ENCODE measurements around the gene GPR4. TPM values are rescaled to one million over a fixed set of nuclear protein-coding genes. Genes with fewer than 3 reads are reported as not detected.

The GPR4 gene
- total RNA-seq, 1 experiment from 2014 or later: 0.23 TPM

DNA sequence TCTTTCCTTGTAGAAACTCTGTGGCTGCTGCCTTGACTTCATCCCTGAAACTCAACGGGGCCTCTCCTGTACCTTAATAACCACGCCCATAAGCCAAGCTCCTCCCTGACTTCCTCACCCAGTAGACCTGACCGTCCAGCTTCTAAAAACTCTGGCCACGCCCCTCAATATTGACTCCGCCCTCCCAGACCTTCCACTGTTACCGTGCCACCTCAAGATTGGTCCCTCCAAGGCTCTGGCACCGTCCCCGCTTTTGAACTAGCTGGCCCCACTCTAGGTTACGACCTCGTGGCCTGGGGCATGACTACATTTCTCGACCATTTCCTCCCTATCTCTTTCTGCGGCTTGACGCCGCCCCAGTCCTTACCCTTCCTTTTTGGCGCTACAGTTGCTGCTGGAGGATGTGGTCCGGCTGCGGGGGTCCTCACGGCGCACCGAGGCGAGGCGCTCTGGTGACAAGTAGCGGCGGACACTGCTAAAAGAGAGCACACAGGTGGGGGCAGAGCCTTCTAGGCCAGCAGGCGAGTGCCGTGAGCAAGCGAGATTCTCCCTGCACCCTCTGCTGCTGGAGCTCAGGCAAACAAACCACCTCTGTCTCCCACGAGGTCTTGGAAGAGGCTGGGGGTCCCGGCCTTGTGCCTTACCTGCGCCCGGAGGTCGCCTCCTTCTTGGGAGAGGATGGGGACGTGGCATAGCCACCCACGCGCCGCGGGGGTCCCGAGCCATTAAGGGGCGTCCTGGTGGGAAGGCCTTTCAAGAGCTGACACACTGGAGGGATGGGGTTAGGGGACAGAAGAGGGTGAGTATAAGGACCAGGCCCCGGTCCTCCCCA lies 39.5 kb upstream of the GPR4 start:
- DNase-seq (ENCODE audit: low read depth, low spot score) (peak; percentile 91), ATAC-seq (peak; percentile 59)
- Histone ChIP-seq H3K27ac (ENCODE audit: low read length) (peak overlapping the region; percentile 77), H3K4me1 (ENCODE audit: control insufficient read depth, insufficient read depth, low read length) (peaks cover 14% of the 10 kb centered on the region; the same call in 1 of the 2 replicates), H3K36me3 (ENCODE audit: control insufficient read depth, insufficient read depth, low read length) (no peaks in the 10 kb centered on the region), H3K4me3 (ENCODE audit: low read depth in 2 of 2, low read length in 2 of 2) (peak overlapping the region; percentile 52 to 69), H3K9me3 (ENCODE audit: control insufficient read depth, insufficient read depth, low read depth, low read length) (no peaks in the 10 kb centered on the region), H3K27me3 (ENCODE audit: control insufficient read depth, insufficient read depth, low read length) (no peaks in the 10 kb centered on the region)
- in situ Hi-C loops (cut with HindIII; ENCODE audit: low pct_unique_long_range_greater_than_20kb, low sequenced_read_pairs) (no loop called here), intact Hi-C loops (cut with micrococcal nuclease; ENCODE audit: unreplicated experiment) (no loop called here)
- TF ChIP-seq POLR2AphosphoS5 (IDR thresholded peaks at IDR 0.05; ENCODE audit: low read depth, low read length) (no peak), TCF7L2 (IDR thresholded peaks at IDR 0.05; ENCODE audit: low read depth, low read length) (0 out of 2 replicates have a peak, but pooled peaks have one; percentile 42), SIN3A (IDR thresholded peaks at IDR 0.05; ENCODE audit: borderline replicate concordance, insufficient read depth, low read depth, low read length) (no peak)
- CTCF ChIA-PET: interaction anchor here (0.8 to 1.9 kb wide), 11 partner anchors 25 to 163 kb away, joined by 3 to 8 read pairs (median 3); no protein-coding TSS in a partner anchor
- POLR2A ChIA-PET: interaction anchor here (0.6 kb wide), 1 partner anchor 129 kb away, joined by 6 read pairs; no protein-coding TSS in a partner anchor
- BruUV-seq (replicated peaks): no TSS peak

DNA sequence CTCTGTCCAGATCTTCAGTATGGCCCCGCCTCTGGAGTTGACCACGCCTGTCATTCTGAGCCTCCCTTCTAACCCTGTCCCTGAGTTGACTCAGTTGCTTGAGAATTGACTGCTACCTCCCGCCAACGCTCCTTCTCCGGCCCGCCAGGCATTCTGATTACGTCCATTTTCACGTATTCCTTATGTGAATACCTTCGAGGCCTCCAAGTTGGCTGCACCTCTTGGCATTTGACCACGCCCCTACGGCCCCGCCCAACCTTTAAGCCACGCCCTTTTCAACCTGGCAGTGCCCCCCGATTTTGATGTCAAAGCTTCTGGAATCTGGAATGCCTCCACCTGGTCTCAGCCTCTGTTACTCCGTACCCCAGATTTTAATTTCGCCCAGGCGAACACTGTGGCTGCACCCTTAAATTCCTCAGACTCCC lies 38.8 kb upstream of the GPR4 start:
- intact Hi-C loops (cut with micrococcal nuclease; ENCODE audit: unreplicated experiment) (no loop called here), in situ Hi-C loops (cut with HindIII; ENCODE audit: low pct_unique_long_range_greater_than_20kb, low sequenced_read_pairs) (no loop called here)
- Histone ChIP-seq H3K4me1 (ENCODE audit: control insufficient read depth, insufficient read depth, low read length) (peaks cover 14% of the 10 kb centered on the region; the same call in 1 of the 2 replicates), H3K9me3 (ENCODE audit: control insufficient read depth, insufficient read depth, low read depth, low read length) (no peaks in the 10 kb centered on the region), H3K36me3 (ENCODE audit: control insufficient read depth, insufficient read depth, low read length) (no peaks in the 10 kb centered on the region), H3K4me3 (ENCODE audit: low read depth in 2 of 2, low read length in 2 of 2) (peak overlapping the region; percentile 52 to 69), H3K27ac (ENCODE audit: low read length) (peak overlapping the region; percentile 77), H3K27me3 (ENCODE audit: control insufficient read depth, insufficient read depth, low read length) (no peaks in the 10 kb centered on the region)
- ATAC-seq: no peak
- CTCF ChIA-PET: interaction anchor here (1.0 to 1.9 kb wide), 3 partner anchors 34 to 162 kb away, joined by 3 to 8 read pairs (median 3); no protein-coding TSS in a partner anchor
- POLR2A ChIA-PET: no interaction called here
- TF ChIP-seq, protein P1, sequence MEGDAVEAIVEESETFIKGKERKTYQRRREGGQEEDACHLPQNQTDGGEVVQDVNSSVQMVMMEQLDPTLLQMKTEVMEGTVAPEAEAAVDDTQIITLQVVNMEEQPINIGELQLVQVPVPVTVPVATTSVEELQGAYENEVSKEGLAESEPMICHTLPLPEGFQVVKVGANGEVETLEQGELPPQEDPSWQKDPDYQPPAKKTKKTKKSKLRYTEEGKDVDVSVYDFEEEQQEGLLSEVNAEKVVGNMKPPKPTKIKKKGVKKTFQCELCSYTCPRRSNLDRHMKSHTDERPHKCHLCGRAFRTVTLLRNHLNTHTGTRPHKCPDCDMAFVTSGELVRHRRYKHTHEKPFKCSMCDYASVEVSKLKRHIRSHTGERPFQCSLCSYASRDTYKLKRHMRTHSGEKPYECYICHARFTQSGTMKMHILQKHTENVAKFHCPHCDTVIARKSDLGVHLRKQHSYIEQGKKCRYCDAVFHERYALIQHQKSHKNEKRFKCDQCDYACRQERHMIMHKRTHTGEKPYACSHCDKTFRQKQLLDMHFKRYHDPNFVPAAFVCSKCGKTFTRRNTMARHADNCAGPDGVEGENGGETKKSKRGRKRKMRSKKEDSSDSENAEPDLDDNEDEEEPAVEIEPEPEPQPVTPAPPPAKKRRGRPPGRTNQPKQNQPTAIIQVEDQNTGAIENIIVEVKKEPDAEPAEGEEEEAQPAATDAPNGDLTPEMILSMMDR (IDR thresholded peaks at IDR 0.05): no peak
- TF ChIP-seq, protein P2, sequence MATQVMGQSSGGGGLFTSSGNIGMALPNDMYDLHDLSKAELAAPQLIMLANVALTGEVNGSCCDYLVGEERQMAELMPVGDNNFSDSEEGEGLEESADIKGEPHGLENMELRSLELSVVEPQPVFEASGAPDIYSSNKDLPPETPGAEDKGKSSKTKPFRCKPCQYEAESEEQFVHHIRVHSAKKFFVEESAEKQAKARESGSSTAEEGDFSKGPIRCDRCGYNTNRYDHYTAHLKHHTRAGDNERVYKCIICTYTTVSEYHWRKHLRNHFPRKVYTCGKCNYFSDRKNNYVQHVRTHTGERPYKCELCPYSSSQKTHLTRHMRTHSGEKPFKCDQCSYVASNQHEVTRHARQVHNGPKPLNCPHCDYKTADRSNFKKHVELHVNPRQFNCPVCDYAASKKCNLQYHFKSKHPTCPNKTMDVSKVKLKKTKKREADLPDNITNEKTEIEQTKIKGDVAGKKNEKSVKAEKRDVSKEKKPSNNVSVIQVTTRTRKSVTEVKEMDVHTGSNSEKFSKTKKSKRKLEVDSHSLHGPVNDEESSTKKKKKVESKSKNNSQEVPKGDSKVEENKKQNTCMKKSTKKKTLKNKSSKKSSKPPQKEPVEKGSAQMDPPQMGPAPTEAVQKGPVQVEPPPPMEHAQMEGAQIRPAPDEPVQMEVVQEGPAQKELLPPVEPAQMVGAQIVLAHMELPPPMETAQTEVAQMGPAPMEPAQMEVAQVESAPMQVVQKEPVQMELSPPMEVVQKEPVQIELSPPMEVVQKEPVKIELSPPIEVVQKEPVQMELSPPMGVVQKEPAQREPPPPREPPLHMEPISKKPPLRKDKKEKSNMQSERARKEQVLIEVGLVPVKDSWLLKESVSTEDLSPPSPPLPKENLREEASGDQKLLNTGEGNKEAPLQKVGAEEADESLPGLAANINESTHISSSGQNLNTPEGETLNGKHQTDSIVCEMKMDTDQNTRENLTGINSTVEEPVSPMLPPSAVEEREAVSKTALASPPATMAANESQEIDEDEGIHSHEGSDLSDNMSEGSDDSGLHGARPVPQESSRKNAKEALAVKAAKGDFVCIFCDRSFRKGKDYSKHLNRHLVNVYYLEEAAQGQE (IDR thresholded peaks at IDR 0.05; ENCODE audit: insufficient read depth in 1 of 2, low read depth in 2 of 2, low read length in 1 of 2): no peak
- TF ChIP-seq SIN3A (IDR thresholded peaks at IDR 0.05; ENCODE audit: borderline replicate concordance, insufficient read depth, low read depth, low read length) (no peak), TCF7L2 (IDR thresholded peaks at IDR 0.05; ENCODE audit: low read depth, low read length) (no peak), POLR2AphosphoS5 (IDR thresholded peaks at IDR 0.05; ENCODE audit: low read depth, low read length) (no peak)
- no peak for DNase-seq (ENCODE audit: low read depth, low spot score)
- BruUV-seq (replicated peaks): no TSS peak
